ENCODE measurements around the gene OLFML2B. TPM values are rescaled to one million over a fixed set of nuclear protein-coding genes. Genes with fewer than 3 reads are reported as not detected.

The OLFML2B gene
- total RNA-seq, 5 donors from 2014 or later (not counting 1 experiment from before 2014, with no cell fraction given), result not detected

DNA sequence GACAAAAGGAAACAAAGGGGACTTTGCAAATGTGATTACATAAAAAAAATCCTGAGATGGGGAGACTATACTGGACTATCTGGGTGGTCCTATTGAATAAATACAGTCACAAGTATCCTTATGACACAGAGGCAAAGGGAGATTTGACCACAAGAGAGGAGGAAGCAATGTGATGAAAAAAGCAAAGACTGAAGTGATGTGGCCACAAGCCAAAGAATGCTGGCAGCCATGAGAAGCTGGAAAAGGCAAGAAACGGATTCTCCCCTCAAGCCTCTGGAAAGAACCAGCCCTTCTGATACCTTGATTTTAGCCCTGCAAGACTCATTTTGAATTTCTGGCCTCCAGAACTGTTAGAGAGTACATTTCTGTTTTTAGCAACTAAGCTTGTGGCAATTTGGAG lies 36.4 kb downstream of the OLFML2B start:
- CTCF ChIA-PET, result no interaction called here
- peaks cover 5% of the 10 kb centered on the region for H3K36me3 Mint-ChIP-seq
- Histone ChIP-seq H3K4me3 (ENCODE audit: control insufficient read depth in 1 of 2, extremely low read depth in 1 of 2, low read length in 1 of 2) (no peak overlapping the region), H3K27ac (ENCODE audit: low read length) (no peak overlapping the region), H3K9me3 (no peaks in the 10 kb centered on the region), H3K4me1 (ENCODE audit: control insufficient read depth in 1 of 2, extremely low read depth in 1 of 2, insufficient read depth in 2 of 2, low read length in 2 of 2) (no peaks in the 10 kb centered on the region), H3K27me3 (replicated peaks in 1 of 2; ENCODE audit: control insufficient read depth in 2 of 2, extremely low read depth in 1 of 2, insufficient read depth in 2 of 2, low read length in 1 of 2) (peaks cover 0 to 5% of the 10 kb centered on the region in 2 experiments), H3K36me3 (ENCODE audit: control insufficient read depth in 2 of 2, extremely low read depth in 1 of 2, insufficient read depth in 1 of 2, low read length in 1 of 2) (no peaks in the 10 kb centered on the region)
- H3K4me3 Mint-ChIP-seq, result no peak overlapping the region
- peaks cover 0 to 8% of the 10 kb centered on the region in 2 donors for H3K27me3 Mint-ChIP-seq
- peaks cover 0 to 7% (median 5%) of the 10 kb centered on the region in 3 donors for H3K9me3 Mint-ChIP-seq
- WGBS (ENCODE audit: insufficient coverage), result 89% methylated on average over 1 of the region's 1 CpG
- ATAC-seq (replicated peaks in 1 of 4) (no peak), DNase-seq (no peak)
- no peak overlapping the region for H3K27ac Mint-ChIP-seq
- POLR2A ChIA-PET, result no interaction called here
- no peaks in the 10 kb centered on the region for H3K4me1 Mint-ChIP-seq

- ChIA-PET CTCF (no interaction called here), POLR2A (interaction anchor here in 1 of 2 donors (0.6 kb wide), 1 partner anchor 224 kb away, joined by 3 read pairs; no protein-coding TSS in a partner anchor)
These were observed 37.3 kb downstream of the OLFML2B start for GRCh38 chr1:161986328-161986727.

DNA sequence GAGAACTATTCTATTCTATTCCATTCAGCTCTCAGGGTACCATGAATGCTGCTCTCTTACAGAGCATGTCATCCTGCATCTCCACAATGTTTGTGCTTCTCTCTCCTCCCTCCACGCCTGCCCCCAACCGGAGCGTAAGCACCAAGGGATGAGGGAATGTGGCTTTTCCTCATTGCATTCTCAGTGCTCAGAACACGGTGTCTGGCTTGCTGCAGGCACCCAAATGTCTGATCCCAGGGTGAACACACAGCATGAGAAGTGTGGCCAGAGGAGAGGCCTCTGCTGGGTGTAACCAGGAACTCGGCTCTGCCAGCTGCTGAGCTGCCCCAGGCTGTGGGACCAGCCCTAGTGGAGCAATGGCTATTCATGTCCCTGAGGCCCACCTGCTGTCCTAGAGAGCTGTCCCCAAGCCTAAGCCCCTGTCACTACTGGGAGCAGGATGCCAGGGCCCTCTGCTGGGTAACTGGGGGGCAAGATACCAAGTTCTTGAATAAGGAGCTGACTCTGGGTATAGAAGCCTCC lies 38.3 kb downstream of the OLFML2B start:
- H3K36me3 Mint-ChIP-seq, result peaks cover 5% of the 10 kb centered on the region
- Histone ChIP-seq H3K4me1 (ENCODE audit: control insufficient read depth in 1 of 2, extremely low read depth in 1 of 2, insufficient read depth in 2 of 2, low read length in 2 of 2) (no peaks in the 10 kb centered on the region), H3K27me3 (replicated peaks in 1 of 2; ENCODE audit: control insufficient read depth in 2 of 2, extremely low read depth in 1 of 2, insufficient read depth in 2 of 2, low read length in 1 of 2) (peaks cover 0 to 9% of the 10 kb centered on the region in 2 experiments), H3K36me3 (ENCODE audit: control insufficient read depth in 2 of 2, extremely low read depth in 1 of 2, insufficient read depth in 1 of 2, low read length in 1 of 2) (no peaks in the 10 kb centered on the region), H3K27ac (ENCODE audit: low read length) (no peak overlapping the region), H3K9me3 (no peaks in the 10 kb centered on the region), H3K4me3 (ENCODE audit: control insufficient read depth in 1 of 2, extremely low read depth in 1 of 2, low read length in 1 of 2) (no peak overlapping the region)
- H3K4me3 Mint-ChIP-seq, result no peak overlapping the region
- peaks cover 0 to 7% (median 5%) of the 10 kb centered on the region in 3 donors for H3K9me3 Mint-ChIP-seq
- ChIA-PET POLR2A (no interaction called here), CTCF (interaction anchor here in 1 of 2 donors (0.5 kb wide), 1 partner anchor 844 kb away, joined by 3 read pairs; no protein-coding TSS in a partner anchor)
- peaks cover 0 to 8% of the 10 kb centered on the region in 2 donors for H3K27me3 Mint-ChIP-seq
- H3K4me1 Mint-ChIP-seq, result no peaks in the 10 kb centered on the region
- DNase-seq (no peak), ATAC-seq (replicated peaks in 1 of 4) (no peak)
- 75% methylated on average over 5 of the region's 5 CpGs for WGBS (ENCODE audit: insufficient coverage)
- no peak overlapping the region for H3K27ac Mint-ChIP-seq

More at GRCh38 chr1:161986328-161986727, 37.3 kb downstream of the OLFML2B start:
- H3K4me3 Mint-ChIP-seq, result no peak overlapping the region
- Histone ChIP-seq H3K9me3 (no peaks in the 10 kb centered on the region), H3K27me3 (replicated peaks in 1 of 2; ENCODE audit: control insufficient read depth in 2 of 2, extremely low read depth in 1 of 2, insufficient read depth in 2 of 2, low read length in 1 of 2) (peaks cover 0 to 9% of the 10 kb centered on the region in 2 experiments), H3K4me1 (ENCODE audit: control insufficient read depth in 1 of 2, extremely low read depth in 1 of 2, insufficient read depth in 2 of 2, low read length in 2 of 2) (no peaks in the 10 kb centered on the region), H3K36me3 (ENCODE audit: control insufficient read depth in 2 of 2, extremely low read depth in 1 of 2, insufficient read depth in 1 of 2, low read length in 1 of 2) (no peaks in the 10 kb centered on the region), H3K27ac (ENCODE audit: low read length) (no peak overlapping the region), H3K4me3 (ENCODE audit: control insufficient read depth in 1 of 2, extremely low read depth in 1 of 2, low read length in 1 of 2) (no peak overlapping the region)
- peaks cover 0 to 7% (median 5%) of the 10 kb centered on the region in 3 donors for H3K9me3 Mint-ChIP-seq
- no peak overlapping the region for H3K27ac Mint-ChIP-seq
- H3K27me3 Mint-ChIP-seq, result peaks cover 0 to 8% of the 10 kb centered on the region in 2 donors
- ATAC-seq (replicated peaks in 1 of 4) (no peak), DNase-seq (no peak)
- 50% methylated on average over 1 of the region's 4 CpGs for WGBS (ENCODE audit: insufficient coverage)
- H3K4me1 Mint-ChIP-seq, result no peaks in the 10 kb centered on the region
- peaks cover 5% of the 10 kb centered on the region for H3K36me3 Mint-ChIP-seq

GRCh38 chr1:161983725-161984124 lies 39.9 kb downstream of the OLFML2B start:
- Mint-ChIP-seq H3K9me3 (peaks cover 0 to 7% (median 5%) of the 10 kb centered on the region in 3 donors), H3K36me3 (peaks cover 5% of the 10 kb centered on the region), H3K4me1 (no peaks in the 10 kb centered on the region), H3K4me3 (no peak overlapping the region), H3K27me3 (peaks cover 0 to 4% of the 10 kb centered on the region in 2 donors), H3K27ac (no peak overlapping the region)
- no peak overlapping the region for H3K4me3 ChIP-seq (ENCODE audit: control insufficient read depth in 1 of 2, extremely low read depth in 1 of 2, low read length in 1 of 2)
- 91% methylated on average over 22 of the region's 22 CpGs for WGBS (ENCODE audit: insufficient coverage)
- no peaks in the 10 kb centered on the region for H3K9me3 ChIP-seq
- no peak overlapping the region for H3K27ac ChIP-seq (ENCODE audit: low read length)
- DNase-seq, result no peak
- ChIA-PET CTCF (no interaction called here), POLR2A (interaction anchor here in 1 of 2 donors (0.5 kb wide), 1 partner anchor 68 kb away, joined by 3 read pairs; no protein-coding TSS in a partner anchor)
- no peaks in the 10 kb centered on the region for H3K36me3 ChIP-seq (ENCODE audit: control insufficient read depth in 2 of 2, extremely low read depth in 1 of 2, insufficient read depth in 1 of 2, low read length in 1 of 2)
- H3K4me1 ChIP-seq (ENCODE audit: control insufficient read depth in 1 of 2, extremely low read depth in 1 of 2, insufficient read depth in 2 of 2, low read length in 2 of 2), result no peaks in the 10 kb centered on the region
- ATAC-seq (replicated peaks in 1 of 4), result no peak
- peaks cover 0 to 9% of the 10 kb centered on the region in 2 experiments for H3K27me3 ChIP-seq (replicated peaks in 1 of 2; ENCODE audit: control insufficient read depth in 2 of 2, extremely low read depth in 1 of 2, insufficient read depth in 2 of 2, low read length in 1 of 2)

GRCh38 chr1:161982917-161983316 lies 40.8 kb downstream of the OLFML2B start:
- ChIA-PET POLR2A (no interaction called here), CTCF (no interaction called here)
- Mint-ChIP-seq H3K27ac (no peak overlapping the region), H3K27me3 (peaks cover 0 to 3% of the 10 kb centered on the region in 2 donors), H3K9me3 (peaks cover 0 to 7% (median 5%) of the 10 kb centered on the region in 3 donors), H3K4me1 (no peaks in the 10 kb centered on the region), H3K36me3 (peaks cover 5% of the 10 kb centered on the region), H3K4me3 (no peak overlapping the region)
- peaks cover 0 to 9% of the 10 kb centered on the region in 2 experiments for H3K27me3 ChIP-seq (replicated peaks in 1 of 2; ENCODE audit: control insufficient read depth in 2 of 2, extremely low read depth in 1 of 2, insufficient read depth in 2 of 2, low read length in 1 of 2)
- DNase-seq, result no peak
- H3K9me3 ChIP-seq, result no peaks in the 10 kb centered on the region
- H3K4me1 ChIP-seq (ENCODE audit: control insufficient read depth in 1 of 2, extremely low read depth in 1 of 2, insufficient read depth in 2 of 2, low read length in 2 of 2), result no peaks in the 10 kb centered on the region
- H3K27ac ChIP-seq (ENCODE audit: low read length), result no peak overlapping the region
- no CpG with 5 or more reads among the region's 9 CpGs for whole genome bisulfite sequencing (ENCODE audit: insufficient coverage)
- no peaks in the 10 kb centered on the region for H3K36me3 ChIP-seq (ENCODE audit: control insufficient read depth in 2 of 2, extremely low read depth in 1 of 2, insufficient read depth in 1 of 2, low read length in 1 of 2)
- no peak for ATAC-seq (replicated peaks in 1 of 4)
- no peak overlapping the region for H3K4me3 ChIP-seq (ENCODE audit: control insufficient read depth in 1 of 2, extremely low read depth in 1 of 2, low read length in 1 of 2)

GRCh38 chr1:161982507-161982895 lies 41.2 kb downstream of the OLFML2B start:
- H3K27ac Mint-ChIP-seq, result no peak overlapping the region

More at GRCh38 chr1:161982507-161982895, 41.2 kb downstream of the OLFML2B start:
- WGBS (ENCODE audit: insufficient coverage), result 56% methylated on average over 1 of the region's 5 CpGs
- DNase-seq (no peak), ATAC-seq (replicated peaks in 1 of 4) (no peak)
- ChIA-PET CTCF (no interaction called here), POLR2A (no interaction called here)
- Mint-ChIP-seq H3K9me3 (peaks cover 0 to 5% (median 4%) of the 10 kb centered on the region in 3 donors), H3K4me3 (no peak overlapping the region), H3K27me3 (peaks cover 0 to under 1% of the 10 kb centered on the region in 2 donors), H3K36me3 (peaks cover 5% of the 10 kb centered on the region), H3K4me1 (no peaks in the 10 kb centered on the region)
- Histone ChIP-seq H3K9me3 (no peaks in the 10 kb centered on the region), H3K4me3 (ENCODE audit: control insufficient read depth in 1 of 2, extremely low read depth in 1 of 2, low read length in 1 of 2) (no peak overlapping the region), H3K27ac (ENCODE audit: low read length) (no peak overlapping the region), H3K36me3 (ENCODE audit: control insufficient read depth in 2 of 2, extremely low read depth in 1 of 2, insufficient read depth in 1 of 2, low read length in 1 of 2) (no peaks in the 10 kb centered on the region), H3K27me3 (replicated peaks in 1 of 2; ENCODE audit: control insufficient read depth in 2 of 2, extremely low read depth in 1 of 2, insufficient read depth in 2 of 2, low read length in 1 of 2) (peaks cover 0 to 9% of the 10 kb centered on the region in 2 experiments), H3K4me1 (ENCODE audit: control insufficient read depth in 1 of 2, extremely low read depth in 1 of 2, insufficient read depth in 2 of 2, low read length in 2 of 2) (no peaks in the 10 kb centered on the region)
